SJCRH30 (cell line): Measurements from ENCODE around the gene CPNE4. TPM values are rescaled to one million over a fixed set of nuclear protein-coding genes. Genes with fewer than 3 reads are reported as not detected.
A peak's percentile ranks its signal among the peaks of the same experiment; 100 is the strongest.
"Not testable (repeated sequence)": the region's sequence is repeated elsewhere in the genome, so short reads cannot be mapped to it uniquely, and the experiment has no call there.

ENCODE experiments used
- DNase-seq, 2 experiments: peaks; one replicate each; pipeline ENCODE4 v3.0.0-alpha.2; 2015 to 2020
- H3K27ac ChIP-seq: fragments of 250-450 bp; sonication (Bioruptor Pico); 2 replicates; pipeline ENCODE4 v1.5.1; 2020; ENCODE audit warnings: mild to moderate bottlenecking, moderate library complexity
- H3K27me3 ChIP-seq: fragments of 250-450 bp; sonication (Bioruptor Pico); 2 replicates; pipeline ENCODE4 v1.5.1; 2020; ENCODE audit warnings: mild to moderate bottlenecking, moderate library complexity
- H3K36me3 ChIP-seq: fragments of 250-450 bp; sonication (Bioruptor Pico); 2 replicates; pipeline ENCODE4 v1.5.1; 2020; ENCODE audit warnings: mild to moderate bottlenecking, moderate library complexity
- H3K4me1 ChIP-seq: fragments of 250-450 bp; sonication (Bioruptor Pico); 2 replicates; pipeline ENCODE4 v1.5.1; 2020; ENCODE audit warnings: mild to moderate bottlenecking, moderate library complexity
- H3K4me3 ChIP-seq: fragments of 250-450 bp; sonication (Bioruptor Pico); 2 replicates; pipeline ENCODE4 v1.5.1; 2020; ENCODE audit warnings: mild to moderate bottlenecking, moderate library complexity
- H3K9me3 ChIP-seq: fragments of 250-450 bp; sonication (Bioruptor Pico); replicated peaks from 2 replicates; pipeline ENCODE4 v1.5.1; 2020; ENCODE audit warnings: mild to moderate bottlenecking, moderate library complexity
- total RNA-seq: library from RNA; depleted of rRNA; stranded (reverse); fragments of >200 nt; shearing (Covaris generic); gene quantifications from 2 replicates; pipeline ENCODE4 v1.2.3, GENCODE V29; 2014; rRNA removed

CPNE4 gene
- total RNA-seq: 0.04 and 0.10 TPM in 2 replicates

GRCh38 chr3:132034486-132035464, at the start of gene CPNE4:
Gene CPNE4, minus strand, starts transcription at chr3:132035014.
- Histone ChIP-seq H3K27ac (no peak within 1 kb of the TSS), H3K4me1 (no peaks in the 10 kb centered on the region), H3K27me3 (0 out of 2 replicates have a peak, but pooled peaks cover 5% of the 10 kb centered on the region), H3K36me3 (no peaks in the 10 kb centered on the region), H3K9me3 (no peaks in the 10 kb centered on the region; the same call in 1 of the 2 replicates), H3K4me3 (no peak within 1 kb of the TSS)
- peak; percentile 75 to 86 for DNase-seq

- Histone ChIP-seq H3K4me3 (no peak overlapping the region), H3K27ac (no peak overlapping the region), H3K9me3 (no peaks in the 10 kb centered on the region), H3K27me3 (0 out of 2 replicates have a peak, but pooled peaks cover 3% of the 10 kb centered on the region), H3K4me1 (no peaks in the 10 kb centered on the region), H3K36me3 (no peaks in the 10 kb centered on the region)
- DNase-seq: no peak
Observed at GRCh38 chr3:132083583-132084279, 48.9 kb upstream of the CPNE4 start.

DNA sequence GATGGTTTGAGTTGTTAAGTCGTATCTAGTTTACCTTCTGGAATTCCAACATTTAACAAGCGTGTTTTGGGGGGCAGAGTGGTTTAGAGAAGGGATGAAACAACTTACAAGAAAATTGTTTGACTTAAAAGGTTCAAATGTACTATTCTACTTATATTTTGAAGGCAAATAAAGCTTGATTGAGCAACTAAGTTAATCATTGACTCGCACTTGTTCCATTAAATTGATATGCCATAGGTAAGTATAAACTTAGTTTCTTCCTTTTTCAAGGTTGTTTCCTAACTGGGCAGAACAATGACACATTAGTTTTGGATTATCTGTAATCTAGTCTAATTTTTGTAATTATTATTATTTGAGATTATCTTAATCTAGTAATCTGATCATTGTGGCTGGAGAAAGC, 48.3 kb upstream of the CPNE4 start:
- 0 out of 2 replicates have a peak, but pooled peaks cover 3% of the 10 kb centered on the region for H3K27me3 ChIP-seq
- no peaks in the 10 kb centered on the region for H3K36me3 ChIP-seq
- no peaks in the 10 kb centered on the region for H3K4me1 ChIP-seq
- no peaks in the 10 kb centered on the region for H3K9me3 ChIP-seq
- no peak overlapping the region for H3K27ac ChIP-seq
- no peak overlapping the region for H3K4me3 ChIP-seq
- DNase-seq: no peak

DNA sequence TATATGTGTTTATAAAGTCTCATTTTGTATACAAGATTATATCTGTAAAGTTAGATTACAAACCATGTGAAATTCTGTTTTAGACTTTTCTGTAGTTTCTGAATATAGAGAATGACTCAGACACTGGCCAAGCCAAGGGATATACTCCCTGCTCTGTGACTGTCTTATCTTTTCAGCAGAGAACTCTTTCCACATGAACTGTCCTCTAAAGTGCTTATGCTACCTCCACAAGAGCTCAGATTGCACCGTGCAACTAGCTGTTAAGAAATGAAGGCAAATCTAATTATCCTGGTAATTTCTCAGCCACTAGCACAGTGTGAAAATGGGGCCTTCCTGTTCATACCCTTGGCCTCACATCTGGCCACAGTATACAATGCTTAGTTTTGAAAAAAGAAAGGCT, 44.3 kb upstream of the CPNE4 start:
- 0 out of 2 replicates have a peak, but pooled peaks cover 3% of the 10 kb centered on the region for H3K27me3 ChIP-seq
- no peaks in the 10 kb centered on the region for H3K9me3 ChIP-seq
- no peak overlapping the region for H3K4me3 ChIP-seq
- no peaks in the 10 kb centered on the region for H3K36me3 ChIP-seq
- no peaks in the 10 kb centered on the region for H3K4me1 ChIP-seq
- no peak overlapping the region for H3K27ac ChIP-seq
- DNase-seq: no peak

- Histone ChIP-seq H3K9me3 (no peaks in the 10 kb centered on the region), H3K36me3 (no peaks in the 10 kb centered on the region), H3K4me3 (no peak overlapping the region), H3K27ac (no peak overlapping the region), H3K27me3 (no peaks in the 10 kb centered on the region), H3K4me1 (no peaks in the 10 kb centered on the region)
- no peak for DNase-seq
Observed at GRCh38 chr3:132073771-132074170, 39.0 kb upstream of the CPNE4 start.

- Histone ChIP-seq H3K27me3 (no peaks in the 10 kb centered on the region; the same call in 1 of the 2 replicates), H3K4me1 (no peaks in the 10 kb centered on the region), H3K36me3 (no peaks in the 10 kb centered on the region), H3K27ac (no peak overlapping the region), H3K4me3 (no peak overlapping the region), H3K9me3 (no peaks in the 10 kb centered on the region)
- DNase-seq: peak; percentile 4 to 25
Observed at GRCh38 chr3:132071043-132071442, 36.2 kb upstream of the CPNE4 start.

DNA sequence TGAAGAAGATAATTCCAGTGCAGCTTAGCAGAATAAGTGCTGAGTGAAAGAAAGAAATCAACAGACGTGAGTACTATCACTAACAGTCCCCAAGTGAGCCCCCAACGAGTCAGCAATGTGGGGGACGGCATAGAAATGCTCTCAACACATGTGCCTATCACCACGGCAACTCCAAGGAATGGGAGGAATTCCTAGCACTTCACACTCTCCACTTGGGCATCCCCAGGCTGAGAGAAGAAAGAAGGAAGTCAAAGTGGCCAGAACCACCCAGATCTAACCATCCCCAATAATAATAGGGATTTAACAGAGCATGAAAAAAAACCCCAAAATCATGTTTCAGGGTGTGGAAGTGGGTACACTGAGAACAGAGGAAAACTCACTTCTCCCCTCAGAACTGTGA, 29.3 kb upstream of the CPNE4 start:
- Histone ChIP-seq H3K9me3 (no peaks in the 10 kb centered on the region), H3K27me3 (no peaks in the 10 kb centered on the region; the same call in 1 of the 2 replicates), H3K36me3 (no peaks in the 10 kb centered on the region), H3K4me3 (no peak overlapping the region), H3K27ac (no peak overlapping the region), H3K4me1 (no peaks in the 10 kb centered on the region)
- no peak for DNase-seq

DNA sequence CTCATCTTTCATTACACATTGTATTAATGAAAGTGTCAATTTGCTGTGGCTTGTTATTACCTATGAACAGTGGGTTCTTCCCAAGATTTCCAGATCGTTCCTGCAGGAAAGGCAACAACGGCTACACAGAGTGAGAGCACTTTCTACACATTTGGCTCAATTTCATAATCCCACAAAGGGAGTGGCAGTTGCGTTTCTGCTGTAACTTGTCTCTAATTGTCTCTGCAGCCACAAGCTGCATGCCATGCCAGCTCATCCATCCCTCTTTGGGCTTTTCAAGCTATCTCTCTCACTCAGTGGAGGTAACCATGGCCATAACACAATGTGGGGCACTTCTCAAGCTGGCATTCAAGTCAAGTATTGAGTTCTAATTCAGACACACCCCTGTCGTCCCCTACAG, 27.7 kb upstream of the CPNE4 start:
- Histone ChIP-seq H3K27me3 (no peaks in the 10 kb centered on the region; the same call in 1 of the 2 replicates), H3K27ac (no peak overlapping the region), H3K36me3 (no peaks in the 10 kb centered on the region), H3K4me3 (no peak overlapping the region), H3K4me1 (no peaks in the 10 kb centered on the region), H3K9me3 (no peaks in the 10 kb centered on the region)
- DNase-seq: no peak

DNA sequence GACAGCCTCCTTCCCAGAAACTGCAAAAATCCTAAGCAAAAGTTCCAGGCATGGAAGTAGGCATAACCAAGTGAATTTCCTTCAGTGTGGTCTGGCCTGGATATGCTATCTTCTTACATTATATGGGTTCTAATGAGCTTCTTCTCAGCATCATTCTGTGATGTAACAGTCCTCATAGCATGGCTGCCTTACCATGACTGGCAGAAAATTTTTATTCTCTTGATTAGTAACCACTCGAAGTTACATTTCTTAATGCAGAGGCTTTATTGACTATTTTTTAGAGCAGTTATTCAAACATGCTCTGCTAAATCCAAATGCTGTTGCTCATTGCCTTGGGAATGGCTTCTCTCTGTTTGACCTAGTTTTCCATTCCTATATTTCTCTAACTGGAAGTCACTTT, 21.1 kb upstream of the CPNE4 start:
- no peaks in the 10 kb centered on the region for H3K9me3 ChIP-seq
- H3K4me1 ChIP-seq: no peaks in the 10 kb centered on the region
- H3K4me3 ChIP-seq: no peak overlapping the region
- no peak overlapping the region for H3K27ac ChIP-seq
- DNase-seq: no peak
- H3K36me3 ChIP-seq: no peaks in the 10 kb centered on the region
- H3K27me3 ChIP-seq: no peaks in the 10 kb centered on the region

- Histone ChIP-seq H3K4me1 (no peaks in the 10 kb centered on the region), H3K9me3 (no peaks in the 10 kb centered on the region), H3K27ac (no peak overlapping the region), H3K36me3 (no peaks in the 10 kb centered on the region), H3K4me3 (no peak overlapping the region), H3K27me3 (no peaks in the 10 kb centered on the region)
- no peak for DNase-seq
Observed at GRCh38 chr3:132047209-132047608, 12.4 kb upstream of the CPNE4 start.

GRCh38 chr3:132044874-132045273, 10.1 kb upstream of the CPNE4 start:
- not testable (repeated sequence) for H3K9me3 ChIP-seq, H3K4me3 ChIP-seq, H3K4me1 ChIP-seq, H3K36me3 ChIP-seq, DNase-seq, H3K27ac ChIP-seq, H3K27me3 ChIP-seq

DNA sequence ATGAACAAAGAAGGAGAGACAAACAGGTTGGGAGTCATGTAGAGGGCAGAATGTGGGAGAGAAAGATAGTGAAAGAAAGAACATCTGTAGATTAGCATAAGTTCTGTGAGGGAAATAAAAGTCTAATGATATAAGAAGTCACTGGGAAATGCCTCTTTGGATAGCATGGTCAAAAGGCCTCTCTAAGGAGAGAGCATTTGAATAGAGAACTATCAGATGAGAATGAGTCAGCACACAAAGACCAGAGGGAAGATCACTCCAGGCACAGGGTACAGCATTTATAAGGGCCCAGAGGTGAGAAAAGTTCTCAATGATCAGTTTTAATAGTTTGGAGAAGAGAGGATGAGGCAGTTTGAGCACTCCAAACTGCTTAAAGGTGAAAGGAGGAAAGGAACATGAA, 7.9 kb upstream of the CPNE4 start:
- Histone ChIP-seq H3K4me1 (no peaks in the 10 kb centered on the region), H3K36me3 (no peaks in the 10 kb centered on the region), H3K27ac (no peak overlapping the region), H3K27me3 (no peaks in the 10 kb centered on the region), H3K4me3 (no peak overlapping the region), H3K9me3 (no peaks in the 10 kb centered on the region)
- no peak for DNase-seq

- H3K27ac ChIP-seq: no peak overlapping the region
- H3K4me3 ChIP-seq: no peak overlapping the region
- peak in 1 of 2 experiments; percentile 14 for DNase-seq
- H3K27me3 ChIP-seq: 0 out of 2 replicates have a peak, but pooled peaks cover 5% of the 10 kb centered on the region
- H3K4me1 ChIP-seq: no peaks in the 10 kb centered on the region
- no peaks in the 10 kb centered on the region for H3K9me3 ChIP-seq
- H3K36me3 ChIP-seq: no peaks in the 10 kb centered on the region
Observed at GRCh38 chr3:132038198-132038825, 3.5 kb upstream of the CPNE4 start.

DNA sequence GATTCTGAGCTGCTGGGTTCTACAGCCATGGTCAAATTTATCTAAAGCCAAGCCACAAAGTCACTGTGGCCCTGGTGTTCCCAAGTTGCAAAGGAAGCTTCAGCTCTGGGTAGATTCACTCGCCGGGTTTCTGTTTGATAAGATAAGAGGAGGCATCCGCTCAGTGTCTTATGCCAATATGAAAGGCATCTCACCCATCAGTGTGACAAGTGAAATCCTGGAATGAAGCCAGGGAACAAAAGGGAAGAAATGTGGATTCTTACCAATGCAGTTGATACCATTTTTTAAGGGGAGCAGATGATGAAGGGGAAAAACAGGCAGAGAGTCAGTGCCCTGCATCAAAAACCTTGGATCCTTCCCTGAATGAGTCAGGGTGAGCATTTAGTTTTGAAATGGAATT, 2.8 kb upstream of the CPNE4 start:
- Histone ChIP-seq H3K27me3 (0 out of 2 replicates have a peak, but pooled peaks cover 5% of the 10 kb centered on the region), H3K4me1 (no peaks in the 10 kb centered on the region), H3K9me3 (no peaks in the 10 kb centered on the region), H3K4me3 (no peak overlapping the region), H3K36me3 (no peaks in the 10 kb centered on the region), H3K27ac (no peak overlapping the region)
- no peak for DNase-seq

DNA sequence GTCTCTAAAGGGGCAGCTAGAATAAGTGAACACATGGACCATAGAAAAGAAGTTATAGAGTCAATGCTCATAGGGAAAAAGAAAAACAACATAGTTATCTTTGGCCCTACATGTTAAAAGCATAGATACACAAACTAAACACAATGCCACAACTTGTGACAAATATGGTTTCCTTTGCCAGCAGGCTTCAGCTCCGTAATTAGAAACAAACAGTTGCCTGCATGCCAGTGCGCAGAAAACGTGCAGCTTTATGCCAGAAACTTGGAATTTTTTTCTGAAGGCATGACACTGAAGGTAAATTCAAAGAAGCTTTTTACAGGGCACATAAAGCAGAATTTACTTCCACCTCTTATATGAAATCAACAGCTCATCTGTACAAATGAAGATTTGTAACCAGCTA, 2.2 kb upstream of the CPNE4 start:
- DNase-seq: no peak
- no peaks in the 10 kb centered on the region for H3K36me3 ChIP-seq
- H3K4me1 ChIP-seq: no peaks in the 10 kb centered on the region
- 0 out of 2 replicates have a peak, but pooled peaks cover 5% of the 10 kb centered on the region for H3K27me3 ChIP-seq
- H3K4me3 ChIP-seq: no peak overlapping the region
- no peak overlapping the region for H3K27ac ChIP-seq
- no peaks in the 10 kb centered on the region for H3K9me3 ChIP-seq
